Chondrocyte (in vitro differentiated cells): Measurements from ENCODE around the gene TRAF3IP3. TPM values are rescaled to one million over a fixed set of nuclear protein-coding genes. Genes with fewer than 3 reads are reported as not detected.

ENCODE experiments used
- DNase-seq: peaks from one replicate; pipeline ENCODE4 v3.0.0; 2021; ENCODE audit warnings: mixed read lengths, low spot score
- H3K27ac Mint-ChIP-seq: one replicate; pipeline ENCODE4 v1.8.0; 2021; ENCODE audit warnings: mild to moderate bottlenecking, moderate library complexity, mixed read lengths; ENCODE audit not compliant: unreplicated experiment
- H3K27me3 Mint-ChIP-seq: 2 replicates; pipeline ENCODE4 v1.8.0; 2021; ENCODE audit warnings: low read depth, mixed read lengths
- H3K36me3 Mint-ChIP-seq: 2 replicates; pipeline ENCODE4 v1.8.0; 2021; ENCODE audit warnings: low read depth, mixed read lengths
- H3K4me1 Mint-ChIP-seq: 2 replicates; pipeline ENCODE4 v1.8.0; 2021; ENCODE audit warnings: low read depth, mild to moderate bottlenecking, mixed read lengths
- H3K4me3 Mint-ChIP-seq: one replicate; pipeline ENCODE4 v1.8.0; 2021; ENCODE audit warnings: mild to moderate bottlenecking, moderate library complexity, mixed read lengths; ENCODE audit not compliant: unreplicated experiment
- H3K9me3 Mint-ChIP-seq: 2 replicates; pipeline ENCODE4 v1.8.0; 2021; ENCODE audit warnings: low read depth, mixed read lengths
- CTCF ChIP-seq: fragments of 200-600 bp; sonication (generic); IDR thresholded peaks from 2 replicates; pipeline ENCODE4 v1.5.0; 2021; ENCODE audit warnings: antibody characterized with exemption, mild to moderate bottlenecking, moderate library complexity
- total RNA-seq: library from RNA; stranded (reverse); gene quantifications from 3 replicates; pipeline ENCODE4 v1.2.1, GENCODE V29; 2021

TRAF3IP3 gene
- total RNA-seq, 1 donor from 2014 or later, result not detected

GRCh38 chr1:209727785-209728184 lies 28.1 kb upstream of the TRAF3IP3 start:
- peaks cover 32% of the 10 kb centered on the region for H3K27me3 Mint-ChIP-seq

DNA sequence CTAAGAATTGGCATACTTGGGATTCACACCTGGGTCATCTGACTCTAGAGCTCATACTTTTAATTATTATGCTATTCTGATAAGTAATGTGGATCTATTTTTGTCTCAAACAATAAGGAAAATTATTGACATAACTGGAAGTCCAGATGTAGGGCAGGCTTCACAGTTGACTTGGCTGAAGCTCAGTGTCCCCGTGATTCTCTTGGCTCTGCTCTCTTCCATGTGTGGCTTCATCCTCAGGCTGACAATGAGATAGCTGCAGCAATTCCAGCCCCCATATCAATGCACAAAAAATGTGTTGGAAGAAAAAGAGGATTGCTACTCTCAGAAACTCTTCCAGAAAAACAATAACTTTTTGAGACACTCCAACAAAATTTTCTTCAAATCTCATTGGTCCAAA lies 27.4 kb upstream of the TRAF3IP3 start:
- Mint-ChIP-seq H3K4me1 (no peaks in the 10 kb centered on the region), H3K27ac (no peak overlapping the region), H3K9me3 (no peaks in the 10 kb centered on the region), H3K27me3 (peaks cover 35% of the 10 kb centered on the region), H3K4me3 (no peak overlapping the region), H3K36me3 (no peaks in the 10 kb centered on the region)
- no peak for TF ChIP-seq CTCF
- no peak for DNase-seq

More at GRCh38 chr1:209727785-209728184, 28.1 kb upstream of the TRAF3IP3 start:
- no peaks in the 10 kb centered on the region for H3K9me3 Mint-ChIP-seq
- no peak for DNase-seq
- no peaks in the 10 kb centered on the region for H3K36me3 Mint-ChIP-seq
- TF ChIP-seq CTCF, result no peak
- no peak overlapping the region for H3K4me3 Mint-ChIP-seq
- no peaks in the 10 kb centered on the region for H3K4me1 Mint-ChIP-seq
- H3K27ac Mint-ChIP-seq, result no peak overlapping the region

DNA sequence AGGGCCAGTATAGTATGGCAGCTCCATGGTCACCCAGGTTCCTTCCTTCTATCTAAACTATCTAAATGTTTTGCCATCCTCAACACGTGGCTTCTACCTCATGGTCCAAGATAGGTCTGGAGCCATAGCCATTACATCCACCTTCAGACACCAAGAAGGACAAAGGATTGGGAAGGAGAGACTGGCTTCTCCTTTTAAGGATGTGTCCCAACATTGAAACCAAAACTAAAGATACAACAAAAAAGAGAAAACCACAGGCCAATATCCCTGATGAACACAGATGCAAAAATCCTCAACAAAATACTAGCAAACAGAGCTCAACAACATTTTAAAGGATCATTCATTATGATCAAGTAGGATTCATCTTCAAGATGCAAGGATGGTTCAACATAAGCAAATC lies 26.4 kb upstream of the TRAF3IP3 start:
- DNase-seq, result no peak
- H3K4me3 Mint-ChIP-seq, result no peak overlapping the region
- no peaks in the 10 kb centered on the region for H3K9me3 Mint-ChIP-seq
- H3K27me3 Mint-ChIP-seq, result peaks cover 40% of the 10 kb centered on the region
- H3K36me3 Mint-ChIP-seq, result no peaks in the 10 kb centered on the region
- H3K4me1 Mint-ChIP-seq, result no peaks in the 10 kb centered on the region
- TF ChIP-seq CTCF, result no peak
- H3K27ac Mint-ChIP-seq, result no peak overlapping the region

DNA sequence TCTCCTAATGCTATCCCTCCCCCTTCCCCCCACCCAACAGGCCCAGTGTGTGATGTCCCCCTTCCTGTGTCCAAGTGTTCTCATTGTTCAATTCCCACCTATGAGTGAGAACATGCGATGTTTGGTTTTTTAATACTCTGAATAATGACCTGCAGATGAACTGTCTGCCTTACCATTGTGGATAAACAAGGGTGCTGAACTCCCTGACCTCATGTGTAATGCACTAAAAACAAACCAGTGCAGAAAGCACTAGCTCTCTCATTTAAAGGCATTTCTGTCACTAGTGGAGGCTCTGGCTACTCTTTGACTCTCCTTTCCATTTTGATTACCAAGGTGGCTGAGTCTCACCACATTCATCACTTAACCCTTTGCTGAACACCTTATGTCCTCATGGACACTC lies 23.1 kb upstream of the TRAF3IP3 start:
- H3K4me3 Mint-ChIP-seq, result no peak overlapping the region
- DNase-seq, result no peak
- H3K36me3 Mint-ChIP-seq, result no peaks in the 10 kb centered on the region
- H3K27me3 Mint-ChIP-seq, result peaks cover 46% of the 10 kb centered on the region
- no peaks in the 10 kb centered on the region for H3K9me3 Mint-ChIP-seq
- no peak overlapping the region for H3K27ac Mint-ChIP-seq
- H3K4me1 Mint-ChIP-seq, result no peaks in the 10 kb centered on the region
- TF ChIP-seq CTCF, result no peak

DNA sequence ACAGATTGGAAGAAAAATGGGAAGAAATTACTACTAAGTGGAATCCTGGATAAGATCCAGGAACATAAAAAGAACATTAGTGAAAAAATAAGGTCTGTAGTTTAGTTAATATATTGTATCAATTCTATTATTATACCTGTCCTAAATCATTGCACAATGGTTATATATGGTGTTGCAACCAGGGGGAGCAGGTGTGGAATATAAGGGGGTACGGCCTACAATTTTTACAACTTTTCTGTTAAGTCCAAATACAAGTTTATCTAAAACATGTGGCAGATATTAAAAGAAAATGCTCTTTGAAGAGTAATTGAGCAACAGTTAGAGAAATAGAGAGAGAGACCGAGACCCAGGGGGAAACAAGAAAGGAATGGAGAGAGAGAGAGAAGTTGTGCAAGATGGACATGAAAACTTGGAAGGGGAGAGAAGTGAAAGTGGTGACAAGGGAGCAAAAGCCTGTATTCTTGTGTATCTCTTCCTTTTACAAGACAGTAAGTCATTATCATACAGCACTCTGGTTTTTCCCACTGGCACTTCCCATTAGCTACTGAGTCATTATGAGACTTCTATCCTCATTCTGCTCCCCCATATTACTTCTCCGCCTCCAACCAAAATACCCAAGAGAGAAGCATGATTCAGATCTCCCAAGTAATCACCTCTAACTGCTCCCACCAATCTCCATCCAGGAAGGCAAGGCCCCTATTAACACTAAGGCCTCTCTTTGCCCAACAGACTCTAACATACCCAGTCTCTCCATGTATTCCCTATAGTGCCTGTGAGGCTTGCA lies 22.3 kb upstream of the TRAF3IP3 start:
- Mint-ChIP-seq H3K27me3 (peaks cover 45% of the 10 kb centered on the region), H3K9me3 (no peaks in the 10 kb centered on the region), H3K36me3 (no peaks in the 10 kb centered on the region), H3K27ac (no peak overlapping the region), H3K4me1 (no peaks in the 10 kb centered on the region), H3K4me3 (no peak overlapping the region)
- DNase-seq, result no peak
- no peak for TF ChIP-seq CTCF
